IPS DF 19.7 (cell line): ENCODE results near the gene C8A.

Experiments
- DNase-seq: peaks from one replicate; pipeline ENCODE4 v3.0.0-alpha.2; 2013; ENCODE audit warnings: low read depth, low spot score

The C8A gene

GRCh38 chr1:56890229-56890628 is 35.6 kb downstream of the C8A start:
- DNase-seq, result no peak

- DNase-seq, result no peak
Measured at GRCh38 chr1:56894014-56894413, 39.4 kb downstream of the C8A start.

DNA sequence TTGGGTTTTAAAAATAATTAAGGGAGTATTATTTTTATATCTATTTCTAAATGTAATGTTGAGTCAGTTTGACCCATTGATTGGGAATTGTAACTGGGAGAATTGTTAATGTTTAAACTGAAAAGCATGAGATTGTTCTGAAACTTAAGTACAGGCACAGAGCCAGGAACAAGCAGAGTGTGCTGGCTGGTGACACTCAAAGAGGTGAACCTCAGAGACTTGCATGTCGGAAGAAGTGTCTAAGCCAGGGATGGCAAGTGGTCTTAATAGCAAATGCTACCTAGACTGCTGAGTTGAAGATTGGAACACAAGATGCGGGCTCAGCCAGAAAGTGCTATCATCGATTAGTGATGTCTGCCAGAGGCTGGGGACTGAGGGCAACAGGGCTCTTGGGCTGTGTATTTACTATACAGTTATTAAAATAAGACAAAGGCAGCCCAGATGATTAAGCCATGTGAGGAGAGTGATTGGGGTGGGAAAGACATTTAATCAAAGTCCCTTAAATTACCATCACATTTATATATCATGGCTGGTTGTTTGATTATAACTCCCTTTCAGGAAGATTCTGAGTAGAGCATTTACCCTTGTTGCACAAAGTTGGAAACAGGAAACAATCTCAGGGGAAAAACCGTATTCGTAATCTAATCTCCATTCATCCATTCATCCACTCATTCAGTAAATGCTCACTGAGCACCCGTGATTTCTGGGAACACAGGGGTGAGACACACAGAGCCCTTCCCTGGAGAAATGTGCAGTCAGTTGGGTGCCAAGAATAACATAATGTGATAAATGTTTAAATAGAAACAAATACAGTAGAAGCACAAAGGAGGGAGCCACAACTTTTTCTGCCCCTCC is 42.8 kb downstream of the C8A start:
- no peak for DNase-seq

DNA sequence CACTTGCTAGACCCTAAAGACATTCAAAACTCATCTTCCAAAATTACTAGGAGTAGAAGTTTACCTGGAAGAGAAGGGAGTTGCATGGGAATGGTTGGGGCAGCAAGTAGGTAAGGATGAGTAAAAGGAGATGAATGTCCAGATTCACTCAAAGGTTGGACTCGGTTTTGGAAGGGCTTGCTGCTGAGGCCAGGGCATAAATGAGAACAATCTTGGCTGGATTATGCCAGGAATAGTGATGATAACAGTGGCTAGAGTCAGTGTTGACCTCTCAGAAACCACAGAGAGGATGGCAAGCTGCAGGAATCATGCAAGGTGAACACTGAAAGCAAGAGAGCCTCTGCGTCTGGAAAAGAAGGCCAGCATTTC is 43.4 kb downstream of the C8A start:
- DNase-seq, result no peak

- DNase-seq, result no peak
Measured at GRCh38 chr1:56898879-56899278, 44.3 kb downstream of the C8A start.

- DNase-seq, result no peak
Measured at GRCh38 chr1:56901716-56902115, 47.1 kb downstream of the C8A start.

- DNase-seq, result no peak
Measured at GRCh38 chr1:56903778-56904177, 49.2 kb downstream of the C8A start.

DNA sequence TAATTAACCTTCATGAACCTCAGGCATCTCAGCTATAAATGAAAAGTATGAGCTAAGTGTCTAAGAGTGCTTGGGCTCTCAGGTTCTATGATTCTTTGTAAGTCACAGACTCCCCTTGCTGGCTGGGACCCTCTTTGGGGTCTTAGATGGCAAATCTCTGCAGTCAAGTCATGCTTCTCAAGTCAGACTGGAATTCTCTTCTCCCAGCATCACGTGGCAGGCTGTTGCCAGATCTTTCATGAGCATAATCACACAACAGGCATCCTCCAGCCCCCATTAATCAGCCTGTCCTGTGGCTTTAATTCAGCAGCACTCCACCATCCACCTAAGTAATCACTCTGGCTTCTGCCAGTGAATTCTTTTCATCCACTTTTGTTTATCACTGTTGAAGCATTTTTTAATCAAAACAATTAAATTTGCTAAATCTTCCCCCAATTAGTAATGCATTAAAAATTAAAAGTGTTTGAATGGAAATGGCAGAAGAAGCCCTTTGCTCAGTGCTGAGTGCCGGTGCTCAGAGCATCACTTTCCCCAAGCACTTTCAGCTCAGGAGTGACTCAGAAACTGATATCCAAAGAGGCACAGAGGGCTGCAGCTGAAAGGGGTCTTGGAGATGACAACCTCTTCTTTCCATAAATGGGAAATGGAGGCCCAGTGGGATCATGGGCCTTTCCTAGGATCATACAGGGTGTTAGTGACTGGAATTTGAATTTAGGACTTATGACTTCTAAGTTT is 50.2 kb downstream of the C8A start:
- no peak for DNase-seq

- DNase-seq, result no peak
Measured at GRCh38 chr1:56905667-56906066, 51.1 kb downstream of the C8A start.

GRCh38 chr1:56908619-56909221 is 54.1 kb downstream of the C8A start:
- no peak for DNase-seq

DNA sequence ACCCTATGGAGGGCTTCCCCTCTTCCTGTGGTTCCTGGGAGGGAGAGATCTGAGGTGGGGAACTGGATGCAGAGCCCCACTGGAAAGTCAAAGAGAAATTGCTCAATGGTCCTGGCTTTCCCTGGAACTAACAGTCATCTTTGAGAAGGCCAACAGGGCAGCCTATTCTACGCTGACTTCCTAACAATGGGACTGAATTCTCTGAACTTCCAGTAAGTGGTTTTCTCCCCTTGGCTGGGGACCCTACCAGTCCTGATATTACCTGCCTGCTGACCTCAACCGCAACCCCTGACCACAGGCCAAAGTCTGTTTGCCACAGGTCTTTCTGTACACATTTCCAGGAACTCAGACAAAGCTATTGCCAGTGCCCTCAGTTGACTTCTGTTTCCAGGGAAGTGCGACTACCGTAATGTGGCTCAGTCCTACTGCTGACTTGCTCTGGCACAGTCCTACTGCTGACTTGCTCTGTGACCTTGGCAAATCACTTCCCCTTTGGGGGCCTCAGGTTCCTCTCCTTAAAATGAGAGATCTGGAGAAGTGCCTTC is 55.9 kb downstream of the C8A start:
- DNase-seq, result no peak

- DNase-seq, result no peak
Measured at GRCh38 chr1:56911098-56911938, 56.7 kb downstream of the C8A start.

DNA sequence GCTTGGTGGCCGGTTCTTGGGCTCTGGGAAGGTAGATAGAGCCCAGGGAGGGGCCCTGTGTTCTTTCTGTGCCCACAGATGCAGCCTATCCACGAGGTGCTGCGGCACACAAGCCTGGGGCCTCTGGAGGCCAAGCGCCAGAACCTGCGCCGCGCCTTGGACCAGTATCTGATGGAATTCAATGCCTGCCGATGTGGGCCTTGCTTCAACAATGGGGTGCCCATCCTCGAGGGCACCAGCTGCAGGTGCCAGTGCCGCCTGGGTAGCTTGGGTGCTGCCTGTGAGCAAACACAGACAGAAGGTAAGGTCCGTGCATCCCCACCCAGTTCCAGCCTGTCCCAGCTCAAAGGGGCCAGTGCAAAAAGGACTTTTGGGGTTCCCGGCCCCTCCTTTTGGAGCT is 57.7 kb downstream of the C8A start:
- DNase-seq, result no peak

- no peak for DNase-seq
Measured at GRCh38 chr1:56915960-56916359, 61.4 kb downstream of the C8A start.

DNA sequence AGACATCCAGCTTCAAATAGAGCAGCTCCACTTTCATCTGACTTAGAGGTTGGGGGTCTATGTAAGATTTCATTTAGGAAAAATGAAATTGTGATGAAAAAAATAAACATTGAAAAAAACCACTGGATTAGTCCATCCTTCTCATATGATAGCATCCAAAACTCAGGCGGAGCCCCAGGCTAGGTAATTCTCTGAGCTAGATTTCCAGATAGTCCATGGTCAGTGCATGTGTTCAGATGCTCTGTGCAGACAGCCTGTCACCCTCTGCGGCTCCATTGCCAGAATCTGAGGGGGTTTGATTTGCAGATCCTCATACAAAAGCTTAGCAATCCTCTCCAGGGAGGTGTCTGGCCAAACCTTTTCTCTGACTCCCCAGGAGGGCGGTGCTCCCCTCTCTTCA is 62.0 kb downstream of the C8A start:
- DNase-seq, result no peak

GRCh38 chr1:56917356-56917755 is 62.8 kb downstream of the C8A start:
- DNase-seq, result no peak

DNA sequence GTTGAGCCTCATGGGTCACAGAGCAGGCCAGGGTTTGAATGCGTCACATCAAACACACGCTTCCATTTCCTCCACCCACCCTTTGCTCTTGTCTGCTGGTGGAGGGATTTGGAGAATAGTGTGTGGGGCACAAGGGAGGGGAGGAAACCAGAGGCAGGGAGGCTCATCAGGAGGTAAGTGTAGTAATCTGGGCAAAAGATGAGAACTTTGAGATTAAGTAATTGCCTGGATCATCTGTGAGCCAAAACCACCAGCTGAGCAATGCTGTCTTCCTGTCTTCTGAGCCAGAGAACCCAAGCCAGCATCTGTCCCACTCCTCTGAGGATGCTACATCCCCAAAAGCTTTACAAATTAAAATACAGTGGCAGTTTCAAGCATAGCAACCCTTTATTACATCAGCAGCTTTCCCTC is 66.0 kb downstream of the C8A start:
- no peak for DNase-seq

DNA sequence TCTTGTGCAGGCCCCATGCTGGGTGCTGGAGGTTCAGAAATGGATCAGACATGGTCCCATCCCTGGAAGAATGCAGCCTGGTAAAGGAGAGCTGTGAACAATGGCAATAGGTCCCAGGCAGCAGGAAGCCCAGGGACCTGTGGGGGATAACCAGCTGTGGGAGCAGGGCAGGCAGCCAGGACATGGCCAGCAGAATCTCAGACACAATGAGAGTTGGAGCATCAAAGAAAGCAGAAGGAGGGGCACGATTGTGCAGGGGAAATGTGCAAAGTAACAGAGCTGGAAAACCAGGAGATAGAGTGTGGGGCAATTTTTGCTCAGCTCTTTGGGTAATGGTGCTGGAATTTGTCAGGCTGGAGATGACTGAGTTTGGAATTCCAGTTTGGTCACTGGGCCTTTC is 66.9 kb downstream of the C8A start:
- DNase-seq, result no peak

- DNase-seq, result no peak
Measured at GRCh38 chr1:56922070-56922469, 67.5 kb downstream of the C8A start.

DNA sequence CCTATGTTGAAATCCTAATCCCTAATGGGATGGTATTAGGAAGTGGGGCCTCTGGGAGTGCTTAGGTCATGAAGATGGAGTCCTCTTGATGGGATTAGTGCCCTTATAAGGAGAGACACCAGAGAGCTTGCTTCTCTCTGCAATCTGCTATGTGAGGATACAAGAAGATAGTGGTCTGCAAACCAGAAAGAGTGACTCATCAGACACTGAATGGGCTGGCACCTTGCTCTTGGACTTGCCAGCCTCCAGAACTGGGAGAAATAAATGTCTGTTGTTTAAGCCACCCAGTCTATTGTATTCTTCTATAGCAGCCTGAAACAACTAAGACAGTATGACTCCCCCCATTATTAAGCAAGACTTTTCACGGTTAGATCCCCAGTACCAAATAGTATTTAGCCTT is 67.9 kb downstream of the C8A start:
- no peak for DNase-seq

- no peak for DNase-seq
Measured at GRCh38 chr1:56923201-56923600, 68.6 kb downstream of the C8A start.

DNA sequence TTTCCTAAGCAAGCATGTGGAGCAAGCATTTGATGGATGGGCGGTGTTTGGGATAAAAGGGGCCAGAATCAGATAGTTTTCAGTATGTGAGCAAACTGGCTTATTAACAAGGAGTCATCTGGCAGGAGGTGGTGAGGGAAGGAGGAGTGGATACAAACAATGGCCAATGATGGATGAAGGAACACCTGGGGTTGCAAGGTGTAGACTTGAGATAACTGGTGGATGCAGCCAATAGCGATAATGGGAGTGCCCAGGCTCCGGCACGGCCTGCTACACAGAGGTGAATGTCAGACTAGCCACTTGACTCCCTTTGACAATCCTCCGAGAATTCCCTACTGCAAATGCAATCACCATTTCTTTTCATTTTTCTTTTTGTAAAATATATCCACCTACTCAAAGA is 69.5 kb downstream of the C8A start:
- DNase-seq, result no peak
